ENCODE measurements around the gene OTUB2. TPM values are rescaled to one million over a fixed set of nuclear protein-coding genes. Genes with fewer than 3 reads are reported as not detected.
A peak's percentile ranks its signal among the peaks of the same experiment; 100 is the strongest.

Gene OTUB2
- total RNA-seq, 1 experiment from 2014 or later: 3.4 TPM

DNA sequence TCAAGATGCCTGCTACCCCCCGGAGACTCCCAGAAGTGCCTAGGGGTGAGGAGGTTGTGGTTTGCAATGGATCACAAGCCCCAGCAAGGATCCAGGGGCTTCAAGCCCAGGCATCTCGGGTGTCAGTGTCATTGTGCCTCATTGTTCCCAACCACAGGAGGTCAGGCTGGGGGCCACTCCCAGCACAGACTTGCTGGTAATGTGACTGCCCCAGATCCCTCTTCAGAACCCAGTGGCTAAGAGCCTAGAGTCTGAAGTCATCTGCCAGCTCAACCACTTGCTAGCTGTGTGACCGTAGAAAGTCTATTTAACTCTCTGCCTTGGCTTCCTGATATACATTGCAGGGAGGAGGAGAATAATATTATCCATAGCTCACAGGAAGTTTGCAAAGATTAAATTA is 42.1 kb upstream of the OTUB2 start:
- intact Hi-C loops (cut with micrococcal nuclease; ENCODE audit: unreplicated experiment) (no loop called here), in situ Hi-C loops (cut with HindIII; ENCODE audit: low pct_unique_long_range_greater_than_20kb, low sequenced_read_pairs) (no loop called here)
- TF ChIP-seq POLR2AphosphoS5 (IDR thresholded peaks at IDR 0.05; ENCODE audit: low read depth, low read length) (no peak), TCF7L2 (IDR thresholded peaks at IDR 0.05; ENCODE audit: low read depth, low read length) (no peak), SIN3A (IDR thresholded peaks at IDR 0.05; ENCODE audit: borderline replicate concordance, insufficient read depth, low read depth, low read length) (no peak)
- TF ChIP-seq, protein P1, sequence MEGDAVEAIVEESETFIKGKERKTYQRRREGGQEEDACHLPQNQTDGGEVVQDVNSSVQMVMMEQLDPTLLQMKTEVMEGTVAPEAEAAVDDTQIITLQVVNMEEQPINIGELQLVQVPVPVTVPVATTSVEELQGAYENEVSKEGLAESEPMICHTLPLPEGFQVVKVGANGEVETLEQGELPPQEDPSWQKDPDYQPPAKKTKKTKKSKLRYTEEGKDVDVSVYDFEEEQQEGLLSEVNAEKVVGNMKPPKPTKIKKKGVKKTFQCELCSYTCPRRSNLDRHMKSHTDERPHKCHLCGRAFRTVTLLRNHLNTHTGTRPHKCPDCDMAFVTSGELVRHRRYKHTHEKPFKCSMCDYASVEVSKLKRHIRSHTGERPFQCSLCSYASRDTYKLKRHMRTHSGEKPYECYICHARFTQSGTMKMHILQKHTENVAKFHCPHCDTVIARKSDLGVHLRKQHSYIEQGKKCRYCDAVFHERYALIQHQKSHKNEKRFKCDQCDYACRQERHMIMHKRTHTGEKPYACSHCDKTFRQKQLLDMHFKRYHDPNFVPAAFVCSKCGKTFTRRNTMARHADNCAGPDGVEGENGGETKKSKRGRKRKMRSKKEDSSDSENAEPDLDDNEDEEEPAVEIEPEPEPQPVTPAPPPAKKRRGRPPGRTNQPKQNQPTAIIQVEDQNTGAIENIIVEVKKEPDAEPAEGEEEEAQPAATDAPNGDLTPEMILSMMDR (IDR thresholded peaks at IDR 0.05): no peak
- TF ChIP-seq, protein P2, sequence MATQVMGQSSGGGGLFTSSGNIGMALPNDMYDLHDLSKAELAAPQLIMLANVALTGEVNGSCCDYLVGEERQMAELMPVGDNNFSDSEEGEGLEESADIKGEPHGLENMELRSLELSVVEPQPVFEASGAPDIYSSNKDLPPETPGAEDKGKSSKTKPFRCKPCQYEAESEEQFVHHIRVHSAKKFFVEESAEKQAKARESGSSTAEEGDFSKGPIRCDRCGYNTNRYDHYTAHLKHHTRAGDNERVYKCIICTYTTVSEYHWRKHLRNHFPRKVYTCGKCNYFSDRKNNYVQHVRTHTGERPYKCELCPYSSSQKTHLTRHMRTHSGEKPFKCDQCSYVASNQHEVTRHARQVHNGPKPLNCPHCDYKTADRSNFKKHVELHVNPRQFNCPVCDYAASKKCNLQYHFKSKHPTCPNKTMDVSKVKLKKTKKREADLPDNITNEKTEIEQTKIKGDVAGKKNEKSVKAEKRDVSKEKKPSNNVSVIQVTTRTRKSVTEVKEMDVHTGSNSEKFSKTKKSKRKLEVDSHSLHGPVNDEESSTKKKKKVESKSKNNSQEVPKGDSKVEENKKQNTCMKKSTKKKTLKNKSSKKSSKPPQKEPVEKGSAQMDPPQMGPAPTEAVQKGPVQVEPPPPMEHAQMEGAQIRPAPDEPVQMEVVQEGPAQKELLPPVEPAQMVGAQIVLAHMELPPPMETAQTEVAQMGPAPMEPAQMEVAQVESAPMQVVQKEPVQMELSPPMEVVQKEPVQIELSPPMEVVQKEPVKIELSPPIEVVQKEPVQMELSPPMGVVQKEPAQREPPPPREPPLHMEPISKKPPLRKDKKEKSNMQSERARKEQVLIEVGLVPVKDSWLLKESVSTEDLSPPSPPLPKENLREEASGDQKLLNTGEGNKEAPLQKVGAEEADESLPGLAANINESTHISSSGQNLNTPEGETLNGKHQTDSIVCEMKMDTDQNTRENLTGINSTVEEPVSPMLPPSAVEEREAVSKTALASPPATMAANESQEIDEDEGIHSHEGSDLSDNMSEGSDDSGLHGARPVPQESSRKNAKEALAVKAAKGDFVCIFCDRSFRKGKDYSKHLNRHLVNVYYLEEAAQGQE (IDR thresholded peaks at IDR 0.05; ENCODE audit: insufficient read depth in 1 of 2, low read depth in 2 of 2, low read length in 1 of 2): no peak
- H3K27ac ChIP-seq (ENCODE audit: low read length): no peak overlapping the region
- H3K36me3 ChIP-seq (ENCODE audit: control insufficient read depth, insufficient read depth, low read length): no peaks in the 10 kb centered on the region
- H3K27me3 ChIP-seq (ENCODE audit: control insufficient read depth, insufficient read depth, low read length): no peaks in the 10 kb centered on the region
- no peak overlapping the region for H3K4me3 ChIP-seq (ENCODE audit: low read depth in 2 of 2, low read length in 2 of 2)
- peaks cover 7% of the 10 kb centered on the region for H3K4me1 ChIP-seq (ENCODE audit: control insufficient read depth, insufficient read depth, low read length)
- ATAC-seq (no peak), DNase-seq (ENCODE audit: low read depth, low spot score) (no peak)
- no peaks in the 10 kb centered on the region for H3K9me3 ChIP-seq (ENCODE audit: control insufficient read depth, insufficient read depth, low read depth, low read length)
- no TSS peak for BruUV-seq (replicated peaks)
- POLR2A ChIA-PET: no interaction called here
- CTCF ChIA-PET: no interaction called here

DNA sequence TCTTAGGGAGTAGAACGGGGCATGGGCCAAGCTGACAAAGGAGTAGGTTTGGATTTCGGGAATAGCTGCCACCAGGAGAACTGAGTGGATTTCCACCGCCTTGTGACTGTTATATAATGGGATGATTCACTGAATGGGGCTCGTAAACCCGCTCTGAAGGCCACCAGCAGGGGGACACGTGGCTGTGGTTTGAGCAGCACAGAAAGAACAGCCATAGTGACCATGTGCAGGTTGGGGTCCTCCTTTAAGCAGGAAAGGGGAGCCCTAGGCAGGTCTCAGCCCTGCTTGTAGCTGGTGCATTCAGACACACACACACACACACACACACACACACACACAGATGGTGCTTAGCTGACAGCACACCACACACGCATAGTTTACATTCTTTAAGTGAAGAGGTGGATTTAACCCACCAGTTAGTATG is 41.1 kb upstream of the OTUB2 start:
- ChIA-PET POLR2A (no interaction called here), CTCF (interaction anchor here (0.6 kb wide), 1 partner anchor 20 kb away, joined by 3 read pairs; no protein-coding TSS in a partner anchor)
- Histone ChIP-seq H3K9me3 (ENCODE audit: control insufficient read depth, insufficient read depth, low read depth, low read length) (no peaks in the 10 kb centered on the region), H3K4me1 (ENCODE audit: control insufficient read depth, insufficient read depth, low read length) (peaks cover 7% of the 10 kb centered on the region), H3K4me3 (ENCODE audit: low read depth in 2 of 2, low read length in 2 of 2) (no peak overlapping the region), H3K27ac (ENCODE audit: low read length) (no peak overlapping the region), H3K36me3 (ENCODE audit: control insufficient read depth, insufficient read depth, low read length) (no peaks in the 10 kb centered on the region), H3K27me3 (ENCODE audit: control insufficient read depth, insufficient read depth, low read length) (no peaks in the 10 kb centered on the region)
- no TSS peak for BruUV-seq (replicated peaks)
- in situ Hi-C loops (cut with HindIII; ENCODE audit: low pct_unique_long_range_greater_than_20kb, low sequenced_read_pairs): no loop called here
- intact Hi-C loops (cut with micrococcal nuclease; ENCODE audit: unreplicated experiment): no loop called here
- DNase-seq (ENCODE audit: low read depth, low spot score): no peak
- ATAC-seq: peak; percentile 84
- TF ChIP-seq, protein P2 (IDR thresholded peaks at IDR 0.05; ENCODE audit: insufficient read depth in 1 of 2, low read depth in 2 of 2, low read length in 1 of 2): no peak
- TF ChIP-seq TCF7L2 (IDR thresholded peaks at IDR 0.05; ENCODE audit: low read depth, low read length): no peak
- no peak for TF ChIP-seq POLR2AphosphoS5 (IDR thresholded peaks at IDR 0.05; ENCODE audit: low read depth, low read length)
- no peak for TF ChIP-seq SIN3A (IDR thresholded peaks at IDR 0.05; ENCODE audit: borderline replicate concordance, insufficient read depth, low read depth, low read length)
- TF ChIP-seq, protein P1 (IDR thresholded peaks at IDR 0.05): no peak; the same call in 1 of the 2 replicates
